Memory B cell (primary cell): ENCODE results near the gene PLA2G2C.
"Not testable (repeated sequence)": the region's sequence is repeated elsewhere in the genome, so short reads cannot be mapped to it uniquely, and the experiment has no call there.

Source experiments
- ATAC-seq: fragments of 150-1000 bp; cut with Tn5 transposase; 2 replicates; pipeline ENCODE4 v1.10.0; 2021; ENCODE audit warnings: low read depth, mild to moderate bottlenecking, moderate library complexity
- DNase-seq, 2 donors: peaks; one replicate each; pipeline ENCODE4 v3.0.0; 2022; ENCODE audit warnings: low spot score in 2 of 2
- H3K27ac Mint-ChIP-seq: one replicate; pipeline ENCODE4 v1.8.0; 2022; ENCODE audit warnings: mild to moderate bottlenecking, moderate library complexity, mixed read lengths
- H3K27me3 Mint-ChIP-seq: one replicate; pipeline ENCODE4 v1.8.0; 2022; ENCODE audit warnings: mixed read lengths
- H3K36me3 Mint-ChIP-seq: one replicate; pipeline ENCODE4 v1.8.0; 2022; ENCODE audit warnings: mild to moderate bottlenecking, mixed read lengths
- H3K4me1 Mint-ChIP-seq: one replicate; pipeline ENCODE4 v1.8.0; 2022; ENCODE audit warnings: mixed read lengths
- H3K4me3 Mint-ChIP-seq: one replicate; pipeline ENCODE4 v1.8.0; 2022; ENCODE audit warnings: mild to moderate bottlenecking, moderate library complexity, mixed read lengths
- H3K9me3 Mint-ChIP-seq: one replicate; pipeline ENCODE4 v1.8.0; 2022; ENCODE audit warnings: mixed read lengths

PLA2G2C gene

GRCh38 chr1:20136249-20136648 lies 50.1 kb downstream of the PLA2G2C start:
- DNase-seq (no peak), ATAC-seq (no peak)
- Mint-ChIP-seq H3K36me3 (no peaks in the 10 kb centered on the region), H3K27me3 (peaks cover 5% of the 10 kb centered on the region), H3K4me1 (peaks cover 3% of the 10 kb centered on the region), H3K9me3 (no peaks in the 10 kb centered on the region), H3K27ac (no peak overlapping the region), H3K4me3 (no peak overlapping the region)

- H3K4me1 Mint-ChIP-seq: no peaks in the 10 kb centered on the region
- no peak for DNase-seq
- H3K9me3 Mint-ChIP-seq: no peaks in the 10 kb centered on the region
- no peaks in the 10 kb centered on the region for H3K36me3 Mint-ChIP-seq
- H3K27me3 Mint-ChIP-seq: no peaks in the 10 kb centered on the region
- no peak overlapping the region for H3K27ac Mint-ChIP-seq
- ATAC-seq: no peak
- H3K4me3 Mint-ChIP-seq: no peak overlapping the region
Measured at GRCh38 chr1:20134995-20135394, 51.3 kb downstream of the PLA2G2C start.

GRCh38 chr1:20130518-20130917 lies 55.8 kb downstream of the PLA2G2C start:
- not testable (repeated sequence) for ATAC-seq, H3K4me3 Mint-ChIP-seq, H3K27me3 Mint-ChIP-seq, DNase-seq, H3K9me3 Mint-ChIP-seq, H3K27ac Mint-ChIP-seq, H3K36me3 Mint-ChIP-seq
- H3K4me1 Mint-ChIP-seq: peaks cover 14% of the 10 kb centered on the region

- ATAC-seq: no peak
- Mint-ChIP-seq H3K4me3 (no peak overlapping the region), H3K4me1 (peaks cover 27% of the 10 kb centered on the region), H3K9me3 (peaks cover 2% of the 10 kb centered on the region), H3K36me3 (no peaks in the 10 kb centered on the region), H3K27me3 (no peaks in the 10 kb centered on the region), H3K27ac (peak overlapping the region; percentile 7)
- no peak for DNase-seq
Measured at GRCh38 chr1:20126806-20127440, 59.4 kb downstream of the PLA2G2C start.

- Mint-ChIP-seq H3K4me1 (peaks cover 30% of the 10 kb centered on the region), H3K27me3 (no peaks in the 10 kb centered on the region), H3K4me3 (no peak overlapping the region), H3K27ac (no peak overlapping the region), H3K36me3 (no peaks in the 10 kb centered on the region), H3K9me3 (peaks cover 2% of the 10 kb centered on the region)
- ATAC-seq (no peak), DNase-seq (no peak)
Measured at GRCh38 chr1:20126041-20126805, 60.1 kb downstream of the PLA2G2C start.

- Mint-ChIP-seq H3K36me3 (no peaks in the 10 kb centered on the region), H3K4me3 (no peak overlapping the region), H3K9me3 (peaks cover 2% of the 10 kb centered on the region), H3K27ac (no peak overlapping the region), H3K4me1 (peaks cover 36% of the 10 kb centered on the region), H3K27me3 (no peaks in the 10 kb centered on the region)
- ATAC-seq (no peak), DNase-seq (no peak)
Measured at GRCh38 chr1:20125100-20125499, 61.2 kb downstream of the PLA2G2C start.

GRCh38 chr1:20124456-20125057 lies 61.8 kb downstream of the PLA2G2C start:
- DNase-seq (no peak), ATAC-seq (no peak)
- H3K36me3 Mint-ChIP-seq: no peaks in the 10 kb centered on the region
- H3K9me3 Mint-ChIP-seq: peaks cover 2% of the 10 kb centered on the region
- no peaks in the 10 kb centered on the region for H3K27me3 Mint-ChIP-seq
- H3K4me3 Mint-ChIP-seq: no peak overlapping the region
- peaks cover 42% of the 10 kb centered on the region for H3K4me1 Mint-ChIP-seq
- H3K27ac Mint-ChIP-seq: no peak overlapping the region

- peak; percentile 69 for ATAC-seq
Measured at GRCh38 chr1:20123722-20124455, 62.4 kb downstream of the PLA2G2C start.

GRCh38 chr1:20120796-20121195 lies 65.5 kb downstream of the PLA2G2C start:
- Mint-ChIP-seq H3K36me3 (no peaks in the 10 kb centered on the region), H3K4me3 (no peak overlapping the region), H3K27ac (peak overlapping the region; percentile 63), H3K4me1 (peaks cover 38% of the 10 kb centered on the region), H3K27me3 (no peaks in the 10 kb centered on the region), H3K9me3 (peaks cover 1% of the 10 kb centered on the region)
- ATAC-seq (no peak), DNase-seq (no peak)

More at GRCh38 chr1:20123722-20124455, 62.4 kb downstream of the PLA2G2C start:
- Mint-ChIP-seq H3K36me3 (no peaks in the 10 kb centered on the region), H3K4me3 (no peak overlapping the region), H3K27me3 (no peaks in the 10 kb centered on the region), H3K4me1 (peaks cover 48% of the 10 kb centered on the region), H3K9me3 (peaks cover 2% of the 10 kb centered on the region), H3K27ac (no peak overlapping the region)
- peak in 1 of 2 donors; percentile 12 for DNase-seq

GRCh38 chr1:20119347-20119746 lies 67.0 kb downstream of the PLA2G2C start, which contains the start of gene PLA2G2D:
Gene PLA2G2D (minus strand): TSS chr1:20119536. CDS start chr1:20119498, 38 bp downstream.
- peak; percentile 77 for ATAC-seq
- peak in 1 of 2 donors; percentile 15 for DNase-seq
- peaks cover 1% of the 10 kb centered on the region for H3K9me3 Mint-ChIP-seq
- peak within 1 kb of the TSS; percentile 74 for H3K27ac Mint-ChIP-seq
- H3K4me1 Mint-ChIP-seq: peaks cover 33% of the 10 kb centered on the region
- H3K36me3 Mint-ChIP-seq: no peaks in the 10 kb centered on the region
- no peaks in the 10 kb centered on the region for H3K27me3 Mint-ChIP-seq
- peak within 1 kb of the TSS; percentile 69 for H3K4me3 Mint-ChIP-seq

- Mint-ChIP-seq H3K27ac (no peak overlapping the region), H3K36me3 (no peaks in the 10 kb centered on the region)
Measured at GRCh38 chr1:20117236-20117635, 69.1 kb downstream of the PLA2G2C start.

GRCh38 chr1:20115916-20116315 lies 70.4 kb downstream of the PLA2G2C start:
- H3K36me3 Mint-ChIP-seq: no peaks in the 10 kb centered on the region
- DNase-seq: no peak
- H3K4me3 Mint-ChIP-seq: no peak overlapping the region
- peaks cover 19% of the 10 kb centered on the region for H3K4me1 Mint-ChIP-seq
- H3K27ac Mint-ChIP-seq: no peak overlapping the region
- ATAC-seq: no peak
- H3K27me3 Mint-ChIP-seq: no peaks in the 10 kb centered on the region
- peaks cover 1% of the 10 kb centered on the region for H3K9me3 Mint-ChIP-seq

More at GRCh38 chr1:20117236-20117635, 69.1 kb downstream of the PLA2G2C start:
- Mint-ChIP-seq H3K9me3 (peaks cover 1% of the 10 kb centered on the region), H3K27me3 (no peaks in the 10 kb centered on the region), H3K4me3 (no peak overlapping the region), H3K4me1 (peaks cover 26% of the 10 kb centered on the region)
- ATAC-seq (no peak), DNase-seq (no peak)

GRCh38 chr1:20115479-20115878 lies 70.8 kb downstream of the PLA2G2C start:
- Mint-ChIP-seq H3K27me3 (no peaks in the 10 kb centered on the region), H3K4me3 (no peak overlapping the region)
- ATAC-seq: no peak

More at GRCh38 chr1:20115479-20115878, 70.8 kb downstream of the PLA2G2C start:
- no peak overlapping the region for H3K27ac Mint-ChIP-seq
- H3K4me1 Mint-ChIP-seq: peaks cover 16% of the 10 kb centered on the region
- no peaks in the 10 kb centered on the region for H3K36me3 Mint-ChIP-seq
- DNase-seq: no peak
- H3K9me3 Mint-ChIP-seq: peaks cover 1% of the 10 kb centered on the region
